Nephron progenitor cell (in vitro differentiated cells): ENCODE results near the gene VCAN.

Experiments
- DNase-seq: peaks from one replicate; pipeline ENCODE4 v3.0.0; 2021
- H3K27ac Mint-ChIP-seq: 2 replicates; pipeline ENCODE4 v1.8.0; 2021; ENCODE audit warnings: mild to moderate bottlenecking, moderate library complexity, mixed read lengths
- H3K27me3 Mint-ChIP-seq: 2 replicates; pipeline ENCODE4 v1.8.0; 2021; ENCODE audit warnings: mild to moderate bottlenecking, low read depth, mixed read lengths; ENCODE audit not compliant: poor library complexity
- H3K36me3 Mint-ChIP-seq: 2 replicates; pipeline ENCODE4 v1.8.0; 2021; ENCODE audit warnings: low read depth, mixed read lengths
- H3K4me1 Mint-ChIP-seq: 2 replicates; pipeline ENCODE4 v1.8.0; 2021; ENCODE audit warnings: mixed read lengths
- H3K4me3 Mint-ChIP-seq: 2 replicates; pipeline ENCODE4 v1.8.0; 2021; ENCODE audit warnings: mild to moderate bottlenecking, moderate library complexity, mixed read lengths
- H3K9me3 Mint-ChIP-seq: 2 replicates; pipeline ENCODE4 v1.8.0; 2021; ENCODE audit warnings: mild to moderate bottlenecking, moderate library complexity, mixed read lengths
- CTCF ChIP-seq: fragments of 200-600 bp; sonication (generic); IDR thresholded peaks from 2 replicates; pipeline ENCODE4 v1.5.0; 2021; ENCODE audit warnings: antibody characterized with exemption

The VCAN gene

GRCh38 chr5:83513491-83513890 is 41.9 kb downstream of the VCAN start:
- Mint-ChIP-seq H3K4me3 (no peak overlapping the region), H3K36me3 (peaks cover 78% of the 10 kb centered on the region), H3K27me3 (no peaks in the 10 kb centered on the region), H3K4me1 (peaks cover 7% of the 10 kb centered on the region), H3K27ac (no peak overlapping the region), H3K9me3 (no peaks in the 10 kb centered on the region)
- no peak for DNase-seq
- no peak for TF ChIP-seq CTCF

GRCh38 chr5:83516377-83516776 is 44.8 kb downstream of the VCAN start:
- no peak overlapping the region for H3K4me3 Mint-ChIP-seq
- H3K27ac Mint-ChIP-seq, result no peak overlapping the region
- no peak for DNase-seq
- no peaks in the 10 kb centered on the region for H3K9me3 Mint-ChIP-seq
- TF ChIP-seq CTCF, result no peak
- no peaks in the 10 kb centered on the region for H3K27me3 Mint-ChIP-seq
- H3K36me3 Mint-ChIP-seq, result peaks cover 84% of the 10 kb centered on the region
- H3K4me1 Mint-ChIP-seq, result no peaks in the 10 kb centered on the region

- no peak for DNase-seq
- Mint-ChIP-seq H3K36me3 (peaks cover 87% of the 10 kb centered on the region), H3K9me3 (no peaks in the 10 kb centered on the region), H3K4me1 (no peaks in the 10 kb centered on the region), H3K4me3 (no peak overlapping the region), H3K27ac (no peak overlapping the region), H3K27me3 (no peaks in the 10 kb centered on the region)
- no peak for TF ChIP-seq CTCF
These were observed 45.6 kb downstream of the VCAN start for GRCh38 chr5:83517072-83517687.

GRCh38 chr5:83517688-83518085 is 46.1 kb downstream of the VCAN start:
- Mint-ChIP-seq H3K36me3 (peaks cover 86% of the 10 kb centered on the region), H3K27me3 (no peaks in the 10 kb centered on the region)
- no peak for DNase-seq

GRCh38 chr5:83518319-83519061 is 46.9 kb downstream of the VCAN start:
- no peaks in the 10 kb centered on the region for H3K4me1 Mint-ChIP-seq

More at GRCh38 chr5:83517688-83518085, 46.1 kb downstream of the VCAN start:
- H3K27ac Mint-ChIP-seq, result no peak overlapping the region
- no peak overlapping the region for H3K4me3 Mint-ChIP-seq
- no peak for TF ChIP-seq CTCF
- H3K4me1 Mint-ChIP-seq, result no peaks in the 10 kb centered on the region
- no peaks in the 10 kb centered on the region for H3K9me3 Mint-ChIP-seq

More at GRCh38 chr5:83518319-83519061, 46.9 kb downstream of the VCAN start:
- Mint-ChIP-seq H3K27ac (peak overlapping the region; percentile 59), H3K36me3 (peaks cover 85% of the 10 kb centered on the region), H3K27me3 (no peaks in the 10 kb centered on the region), H3K4me3 (no peak overlapping the region), H3K9me3 (no peaks in the 10 kb centered on the region)
- no peak for DNase-seq
- no peak for TF ChIP-seq CTCF
